H7 (cell line): ENCODE results near the gene LCE1B. TPM values are rescaled to one million over a fixed set of nuclear protein-coding genes. Genes with fewer than 3 reads are reported as not detected.

Experiments used
- DNase-seq: peaks from one replicate; pipeline ENCODE4 v3.0.0; 2012
- H3K27me3 ChIP-seq: 2 replicates; pipeline ENCODE4 v1.6.0; 2011; ENCODE audit warnings: mild to moderate bottlenecking, low read length; ENCODE audit not compliant: control insufficient read depth, insufficient read depth
- H3K36me3 ChIP-seq: replicated peaks from 2 replicates; pipeline ENCODE4 v1.5.1; 2011; ENCODE audit warnings: low read length; ENCODE audit not compliant: control insufficient read depth, insufficient read depth
- H3K4me3 ChIP-seq: 2 replicates; pipeline ENCODE4 v1.5.1; 2011; ENCODE audit warnings: low read depth, mild to moderate bottlenecking, control low read depth, low read length, moderate library complexity; ENCODE audit not compliant: insufficient read depth
- total RNA-seq: library from RNA; depleted of rRNA; stranded (reverse); fragments of >200 nt; shearing (Covaris generic); gene quantifications from 2 replicates; pipeline ENCODE4 v1.2.3, GENCODE V29; 2014; rRNA removed

Gene LCE1B
- total RNA-seq, 1 experiment from 2014 or later, result not detected

DNA sequence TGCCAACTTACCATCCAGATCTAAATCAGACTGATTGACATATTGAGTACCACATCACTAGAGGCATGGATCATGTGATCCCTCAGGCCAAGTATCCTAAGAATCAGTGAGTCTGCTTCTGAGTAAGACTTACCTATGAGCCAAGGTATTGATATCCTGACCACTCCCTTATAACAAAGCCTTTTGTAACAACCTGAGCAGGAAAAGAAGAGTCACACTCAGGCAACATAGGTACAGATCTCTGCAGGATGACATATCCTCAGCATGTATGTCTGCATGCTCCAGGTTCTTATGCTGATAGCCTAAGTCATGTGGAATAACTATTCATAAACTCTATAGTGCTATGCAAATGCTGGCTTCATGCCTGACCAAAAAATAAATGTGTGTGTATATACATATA lies 13.2 kb downstream of the LCE1B start:
- Histone ChIP-seq H3K27me3 (no peaks in the 10 kb centered on the region), H3K4me3 (no peak overlapping the region), H3K36me3 (no peaks in the 10 kb centered on the region)
- no peak for DNase-seq

DNA sequence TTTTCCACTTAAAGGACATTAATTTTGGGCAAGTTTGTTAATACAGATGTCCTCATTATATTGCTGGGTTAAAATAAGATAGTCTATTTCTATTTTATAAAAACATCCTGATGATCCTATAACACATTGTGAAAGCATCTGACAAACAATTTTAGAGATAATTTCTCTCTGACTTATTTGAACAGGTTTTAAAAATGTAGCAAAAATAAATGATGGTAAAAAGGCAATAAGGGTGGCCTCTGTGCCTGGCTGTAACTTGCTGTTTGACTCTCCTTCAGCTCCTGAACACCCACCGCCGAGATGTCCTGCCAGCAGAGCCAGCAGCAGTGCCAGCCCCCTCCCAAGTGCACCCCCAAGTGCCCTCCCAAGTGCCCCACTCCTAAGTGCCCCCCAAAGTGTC lies 15.4 kb downstream of the LCE1B start, which contains the start of gene LCE1A:
LCE1A (plus strand) TSS at position 301 of the 400 bp plus-strand sequence; CDS start at position 301, 0 bp downstream.
- no peak for DNase-seq

GRCh38 chr1:152836870-152837269 lies 25.1 kb downstream of the LCE1B start:
- H3K27me3 ChIP-seq, result no peaks in the 10 kb centered on the region
- no peak for DNase-seq
- no peak overlapping the region for H3K4me3 ChIP-seq
- no peaks in the 10 kb centered on the region for H3K36me3 ChIP-seq

More for the DNA sequence above, 15.4 kb downstream of the LCE1B start, which contains the start of gene LCE1A:
- Histone ChIP-seq H3K4me3 (no peak within 1 kb of the TSS), H3K36me3 (no peaks in the 10 kb centered on the region), H3K27me3 (no peaks in the 10 kb centered on the region)

GRCh38 chr1:152842556-152842955 lies 30.8 kb downstream of the LCE1B start, which contains the start of gene LCE6A:
TSS of gene LCE6A (plus strand) at chr1:152842856. CDS start at chr1:152843521, 665 bp downstream.
- no peak for DNase-seq
- Histone ChIP-seq H3K4me3 (no peak within 1 kb of the TSS), H3K36me3 (no peaks in the 10 kb centered on the region), H3K27me3 (no peaks in the 10 kb centered on the region)

DNA sequence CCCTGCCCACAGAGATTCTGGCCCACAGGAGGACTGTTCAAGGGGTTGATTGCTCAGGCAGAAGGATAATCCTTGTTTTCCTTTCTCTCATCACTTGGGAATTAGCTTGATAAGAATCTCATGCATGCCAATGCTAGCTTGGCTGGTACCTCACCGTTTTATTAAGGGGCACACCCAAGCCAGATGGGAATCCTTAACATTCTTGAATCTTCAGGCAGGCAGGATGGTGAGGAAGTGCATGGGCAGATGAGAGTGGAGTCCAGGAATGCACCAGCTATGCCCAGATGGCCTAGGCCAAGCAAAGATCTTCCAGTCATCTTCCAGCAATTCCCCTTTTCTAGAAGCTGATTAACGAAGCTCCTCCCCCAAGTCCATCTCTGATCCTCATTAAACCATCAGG lies 43.9 kb downstream of the LCE1B start:
- Histone ChIP-seq H3K4me3 (no peak overlapping the region), H3K36me3 (no peaks in the 10 kb centered on the region), H3K27me3 (no peaks in the 10 kb centered on the region)
- DNase-seq, result no peak

DNA sequence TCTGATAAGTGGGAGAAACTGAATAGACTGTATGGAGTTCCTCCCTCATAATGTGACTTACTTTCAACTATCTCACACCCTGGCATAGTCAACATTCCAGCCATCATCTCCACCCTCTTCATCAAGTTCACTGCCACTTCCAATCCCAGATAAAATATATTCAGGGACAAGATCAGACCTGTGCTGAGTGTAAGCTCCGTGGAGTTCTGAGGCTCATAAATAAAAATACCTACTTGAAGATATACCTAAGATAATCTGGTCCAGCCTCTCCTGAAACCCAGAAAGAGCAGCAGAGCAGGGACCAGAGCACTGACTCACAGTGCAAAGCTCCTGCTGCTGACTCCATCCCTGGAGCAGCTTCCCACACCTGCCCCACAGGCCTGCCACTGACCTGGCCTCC lies 46.3 kb downstream of the LCE1B start:
- Histone ChIP-seq H3K27me3 (no peaks in the 10 kb centered on the region), H3K36me3 (no peaks in the 10 kb centered on the region), H3K4me3 (no peak overlapping the region)
- DNase-seq, result no peak

DNA sequence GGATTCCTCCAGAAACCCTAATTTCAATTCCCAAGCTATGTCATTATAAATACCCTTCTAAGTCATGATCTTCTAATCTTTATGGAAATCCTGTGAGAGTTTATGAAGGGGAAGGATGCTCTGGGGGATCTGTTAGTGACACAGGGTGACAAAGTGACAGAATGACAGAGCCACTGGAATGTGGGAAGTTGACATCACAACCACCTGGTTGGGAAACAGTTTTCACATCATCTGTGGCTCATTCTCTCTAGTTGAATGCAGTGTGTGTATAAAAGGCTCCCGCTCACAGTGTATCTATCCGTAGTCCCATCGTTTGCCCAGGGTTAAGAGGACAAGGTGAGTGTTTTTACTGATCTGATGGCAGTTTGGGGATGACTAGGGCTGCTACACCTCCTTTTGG lies 47.9 kb downstream of the LCE1B start, which contains the start of gene LCE7A:
LCE7A (plus strand) TSS at position 301 of the 400 bp plus-strand sequence. CDS start 702 bp downstream, outside the sequence.
- H3K4me3 ChIP-seq, result no peak within 1 kb of the TSS
- H3K36me3 ChIP-seq, result no peaks in the 10 kb centered on the region
- DNase-seq, result no peak
- H3K27me3 ChIP-seq, result no peaks in the 10 kb centered on the region

DNA sequence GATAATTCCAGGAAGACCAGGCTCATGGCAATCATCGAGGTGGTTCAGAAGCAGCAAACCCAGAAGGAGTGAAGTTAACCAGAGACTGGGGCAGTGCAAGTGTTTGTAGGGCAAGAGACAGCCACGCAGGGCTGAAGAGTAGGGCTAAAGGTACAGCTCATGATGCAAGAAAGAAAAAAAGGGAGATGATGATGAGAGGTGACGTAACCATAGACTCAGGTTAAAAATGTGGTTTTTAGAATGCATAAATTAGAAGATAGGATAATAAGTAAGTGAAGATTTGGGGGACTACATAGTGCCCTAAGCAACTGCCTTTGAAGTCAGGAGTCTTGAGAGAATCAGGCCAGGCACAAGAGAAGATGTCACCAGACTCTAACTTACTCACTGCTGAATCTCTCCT lies 48.4 kb downstream of the LCE1B start:
- Histone ChIP-seq H3K36me3 (no peaks in the 10 kb centered on the region), H3K4me3 (no peak overlapping the region), H3K27me3 (no peaks in the 10 kb centered on the region)
- DNase-seq, result no peak

GRCh38 chr1:152861374-152861773 lies 49.6 kb downstream of the LCE1B start:
- Histone ChIP-seq H3K36me3 (no peaks in the 10 kb centered on the region), H3K27me3 (no peaks in the 10 kb centered on the region), H3K4me3 (no peak overlapping the region)
- DNase-seq, result no peak

Other genes starting within 250 kb of the LCE1B start
- gene LCE3E, start 245.2 kb upstream of the LCE1B start, total RNA-seq, result not detected in 2 replicates
- not detected in 2 replicates for gene LCE3D, start 231.5 kb upstream of the LCE1B start, total RNA-seq
- gene LCE3C, start 211.7 kb upstream of the LCE1B start, total RNA-seq, result not detected in 2 replicates
- gene LCE3B, start 198.2 kb upstream of the LCE1B start, total RNA-seq, result not detected in 2 replicates
- gene LCE3A, start 188.9 kb upstream of the LCE1B start, total RNA-seq, result not detected in 2 replicates
- not detected in 2 replicates for gene LCE2D, start 148.6 kb upstream of the LCE1B start, total RNA-seq
- not detected in 2 replicates for gene LCE2C, start 136.7 kb upstream of the LCE1B start, total RNA-seq
- gene LCE2B, start 125.8 kb upstream of the LCE1B start, total RNA-seq, result not detected in 2 replicates
- not detected in 2 replicates for gene LCE2A, start 113.6 kb upstream of the LCE1B start, total RNA-seq
- gene LCE4A, start 103.8 kb upstream of the LCE1B start, total RNA-seq, result not detected in 2 replicates
- not detected in 2 replicates for gene KPRP, start 53.9 kb upstream of the LCE1B start, total RNA-seq
- not detected in 2 replicates for gene LCE1F, start 36.8 kb upstream of the LCE1B start, total RNA-seq
- not detected in 2 replicates for gene LCE1E, start 25.7 kb upstream of the LCE1B start, total RNA-seq
- not detected in 2 replicates for gene LCE1D, start 15.2 kb upstream of the LCE1B start, total RNA-seq
- not detected in 2 replicates for gene LCE1C, start 5.3 kb upstream of the LCE1B start, total RNA-seq
- not detected in 2 replicates for gene LCE1A, start 15.5 kb downstream of the LCE1B start, total RNA-seq
- gene LCE6A, start 30.9 kb downstream of the LCE1B start, total RNA-seq, result not detected in 2 replicates
- gene LCE7A, start 48.0 kb downstream of the LCE1B start, total RNA-seq, result not detected in 2 replicates
- not detected in 2 replicates for gene SMCP, start 66.4 kb downstream of the LCE1B start, total RNA-seq
- gene IVL, start 96.6 kb downstream of the LCE1B start, total RNA-seq, result not detected in 2 replicates
- not detected in 2 replicates for gene SPRR5, start 135.2 kb downstream of the LCE1B start, total RNA-seq
- not detected in 2 replicates for gene SPRR4, start 158.7 kb downstream of the LCE1B start, total RNA-seq
- gene SPRR1A, start 172.1 kb downstream of the LCE1B start, total RNA-seq, result not detected in 2 replicates
- gene SPRR3, start 189.8 kb downstream of the LCE1B start, total RNA-seq, result not detected in 2 replicates
- gene SPRR1B, start 219.2 kb downstream of the LCE1B start, total RNA-seq, result not detected in 2 replicates
- gene SPRR2D, start 229.1 kb downstream of the LCE1B start, total RNA-seq, result not detected in 2 replicates
- gene SPRR2A, start 245.5 kb downstream of the LCE1B start, total RNA-seq, result not detected in 2 replicates